B cell (primary cell): ENCODE measurements around the gene SLC30A1. TPM values are rescaled to one million over a fixed set of nuclear protein-coding genes. Genes with fewer than 3 reads are reported as not detected.

Source experiments
- ATAC-seq: fragments of 200-7000 bp; cut with Tn5 transposase; one replicate; pipeline ENCODE4 v1.10.0; 2021; ENCODE audit warnings: low read depth, mild to moderate bottlenecking, moderate number of reproducible peaks, moderate library complexity
- CTCF ChIA-PET: fragments of 350-600 bp; sonication (Branson Sonifier 250); formaldehyde crosslinking; loops from one replicate; lab custom pipeline; 2021; ENCODE audit warnings: antibody characterized with exemption, inconsistent platforms; lab: Charles Lee
- POLR2A ChIA-PET: fragments of 350-600 bp; sonication (Branson Sonifier 250); formaldehyde crosslinking; loops from one replicate; lab custom pipeline; 2021; ENCODE audit warnings: antibody characterized with exemption; lab: Charles Lee
- DNase-seq: peaks from one replicate; pipeline ENCODE4 v3.0.0; 2013
- H2AFZ ChIP-seq: 2 replicates; pipeline ENCODE4 v1.6.1; 2012; ENCODE audit warnings: mild to moderate bottlenecking, low read depth, low read length; ENCODE audit not compliant: insufficient read depth, poor library complexity, severe bottlenecking
- H3K27ac ChIP-seq, 2 donors: 1 replicate in 1 of 2; 2 replicates in 1 of 2; pipeline ENCODE4 v1.5.1; 2012 to 2013; ENCODE audit warnings: low read length in 2 of 2, mild to moderate bottlenecking in 2 of 2, moderate library complexity in 1 of 2
- H3K27me3 ChIP-seq, 4 experiments: fragments of 200-600 bp in 1 of 4; sonication (generic) in 1 of 4; replicated peaks in 1 of 4; 1 replicate in 2 of 4; 2 replicates in 2 of 4; pipeline versions ENCODE4 v1.6.1 to v1.7.0; 2013 to 2016; ENCODE audit warnings: low read length in 3 of 4, mild to moderate bottlenecking in 2 of 4, mixed read lengths in 1 of 4, moderate library complexity in 1 of 4; ENCODE audit not compliant: insufficient read depth in 4 of 4, control insufficient read depth in 3 of 4; ENCODE audit errors: control extremely low read depth in 1 of 4
- H3K36me3 ChIP-seq, 2 experiments: replicated peaks in 1 of 2; 1 replicate in 1 of 2; 2 replicates in 1 of 2; pipeline versions ENCODE4 v1.6.1 to v1.7.1; 2013; ENCODE audit warnings: low read length in 1 of 2; ENCODE audit not compliant: insufficient read depth in 2 of 2, control insufficient read depth in 1 of 2; ENCODE audit errors: control extremely low read depth in 1 of 2, extremely low read depth in 1 of 2
- H3K4me1 ChIP-seq, 2 donors: fragments of 200-600 bp in 1 of 2; sonication (generic) in 1 of 2; 1 replicate in 1 of 2; 2 replicates in 1 of 2; pipeline versions ENCODE4 v1.5.1 to v1.6.1; 2013 to 2017; ENCODE audit warnings: low read length in 2 of 2; ENCODE audit not compliant: control insufficient read depth in 2 of 2, insufficient read depth in 2 of 2
- H3K4me2 ChIP-seq: replicated peaks from 2 replicates; pipeline ENCODE3; 2012; ENCODE audit warnings: mild to moderate bottlenecking, low read depth, low read length; ENCODE audit not compliant: poor library complexity, severe bottlenecking
- H3K4me3 ChIP-seq, 5 experiments: fragments of 200-600 bp in 1 of 5; sonication (generic) in 1 of 5; 1 replicate in 3 of 5; 2 replicates in 2 of 5; pipeline versions ENCODE4 v1.5.1 to v1.7.0; 2011 to 2016; ENCODE audit warnings: low read length in 4 of 5, mild to moderate bottlenecking in 4 of 5, low read depth in 2 of 5, control low read depth in 1 of 5, moderate library complexity in 1 of 5; ENCODE audit not compliant: insufficient read depth in 1 of 5; ENCODE audit errors: control extremely low read depth in 1 of 5, extremely low read depth in 1 of 5
- H3K79me2 ChIP-seq: fragments of 200-600 bp; sonication (generic); one replicate; pipeline ENCODE4 v1.6.0; 2016; ENCODE audit warnings: low read length; ENCODE audit not compliant: control insufficient read depth, insufficient read depth
- H3K9ac ChIP-seq: fragments of 200-600 bp; sonication (generic); 2 replicates; pipeline ENCODE4 v1.6.1; 2017; ENCODE audit warnings: mild to moderate bottlenecking, low read length, moderate library complexity
- H3K9me3 ChIP-seq, 3 donors: one replicate each; pipeline versions ENCODE4 v1.6.1 to v1.7.1; 2013; ENCODE audit warnings: low read length in 2 of 3; ENCODE audit not compliant: control insufficient read depth in 2 of 3, insufficient read depth in 1 of 3; ENCODE audit errors: control extremely low read depth in 1 of 3
- H4K20me1 ChIP-seq: 2 replicates; pipeline ENCODE4 v1.6.0; 2012; ENCODE audit warnings: mild to moderate bottlenecking, low read length; ENCODE audit not compliant: insufficient read depth, control insufficient read depth, poor library complexity, severe bottlenecking
- H3K27ac Mint-ChIP-seq: one replicate; pipeline ENCODE4 v1.8.0; 2021; ENCODE audit warnings: mixed read lengths
- H3K27me3 Mint-ChIP-seq: one replicate; pipeline ENCODE4 v1.8.0; 2021; ENCODE audit warnings: mixed read lengths
- H3K4me1 Mint-ChIP-seq: one replicate; pipeline ENCODE4 v1.8.0; 2021; ENCODE audit warnings: mixed read lengths
- H3K4me3 Mint-ChIP-seq: one replicate; pipeline ENCODE4 v1.8.0; 2021; ENCODE audit warnings: mixed read lengths
- H3K9me3 Mint-ChIP-seq: one replicate; pipeline ENCODE4 v1.8.0; 2022; ENCODE audit warnings: mixed read lengths; ENCODE audit not compliant: insufficient read depth
- EZH2 ChIP-seq: IDR thresholded peaks from 2 replicates; pipeline ENCODE4 v1.6.1; 2012; ENCODE audit warnings: borderline replicate concordance, low read depth, mild to moderate bottlenecking, moderate library complexity, low read length; ENCODE audit not compliant: insufficient read depth, poor library complexity, severe bottlenecking
- WGBS: methylation state at CpG from one replicate; pipeline ENCODE4 v1.1.5; 2013; ENCODE audit warnings: missing lambda C conversion rate; ENCODE audit not compliant: insufficient coverage; 5-methylcytosine and 5-hydroxymethylcytosine counted together
- intact Hi-C: fragments of 100-400 bp; cut with micrococcal nuclease; formaldehyde crosslinking; loops from one replicate; pipeline ENCODE4 v1.10.0; 2022
- polyA plus RNA-seq: library from polyadenylated mRNA; depleted of rRNA; stranded (reverse); fragments of >200 nt; gene quantifications from 2 replicates; pipeline ENCODE4 v1.2.3, GENCODE V29; 2012
- total RNA-seq, 2 donors: library from RNA; stranded (reverse); fragments of 120-200 nt in 1 of 2; gene quantifications; 1 replicate in 1 of 2; 2 replicates in 1 of 2; pipeline versions ENCODE4 v1.2.3 to v1.2.4, GENCODE V29; 2013 to 2022
- TF ChIP-seq, protein P1 (sequence below): fragments of 200-600 bp; IDR thresholded peaks from one replicate; pipeline ENCODE4 v1.8.0; 2022; ENCODE audit warnings: antibody characterized with exemption, mild to moderate bottlenecking

The SLC30A1 gene
- total and polyA plus RNA-seq, 2 donors (not counting 1 experiment from before 2014, with no cell fraction given): 1.7 to 12.2 TPM

- Histone ChIP-seq H3K4me2 (no peak overlapping the region), H3K27me3 (no peaks in the 10 kb centered on the region), H3K4me1 (no peaks in the 10 kb centered on the region), H3K36me3 (no peaks in the 10 kb centered on the region), H2AFZ (no peak overlapping the region), H3K4me3 (no peak overlapping the region), H3K9ac (no peak overlapping the region), H3K9me3 (no peaks in the 10 kb centered on the region), H4K20me1 (no peaks in the 10 kb centered on the region), H3K79me2 (no peaks in the 10 kb centered on the region), H3K27ac (no peak overlapping the region)
- peaks cover 14% of the 10 kb centered on the region for H3K27me3 Mint-ChIP-seq
- CTCF ChIA-PET: interaction anchor here (0.5 to 1.4 kb wide), 18 partner anchors 9 to 1286 kb away, joined by 3 to 11 read pairs (median 4); partner anchors contain the start of gene SLC30A1
- H3K4me3 Mint-ChIP-seq: no peak overlapping the region
- ATAC-seq (peak; percentile 69), DNase-seq (peak; percentile 55)
- no peaks in the 10 kb centered on the region for H3K9me3 Mint-ChIP-seq
- POLR2A ChIA-PET: interaction anchor here (0.6 to 0.7 kb wide), 2 partner anchors 18 to 36 kb away, joined by 3 to 6 read pairs; no protein-coding TSS in a partner anchor
- no peak for TF ChIP-seq EZH2
- TF ChIP-seq, protein P1, sequence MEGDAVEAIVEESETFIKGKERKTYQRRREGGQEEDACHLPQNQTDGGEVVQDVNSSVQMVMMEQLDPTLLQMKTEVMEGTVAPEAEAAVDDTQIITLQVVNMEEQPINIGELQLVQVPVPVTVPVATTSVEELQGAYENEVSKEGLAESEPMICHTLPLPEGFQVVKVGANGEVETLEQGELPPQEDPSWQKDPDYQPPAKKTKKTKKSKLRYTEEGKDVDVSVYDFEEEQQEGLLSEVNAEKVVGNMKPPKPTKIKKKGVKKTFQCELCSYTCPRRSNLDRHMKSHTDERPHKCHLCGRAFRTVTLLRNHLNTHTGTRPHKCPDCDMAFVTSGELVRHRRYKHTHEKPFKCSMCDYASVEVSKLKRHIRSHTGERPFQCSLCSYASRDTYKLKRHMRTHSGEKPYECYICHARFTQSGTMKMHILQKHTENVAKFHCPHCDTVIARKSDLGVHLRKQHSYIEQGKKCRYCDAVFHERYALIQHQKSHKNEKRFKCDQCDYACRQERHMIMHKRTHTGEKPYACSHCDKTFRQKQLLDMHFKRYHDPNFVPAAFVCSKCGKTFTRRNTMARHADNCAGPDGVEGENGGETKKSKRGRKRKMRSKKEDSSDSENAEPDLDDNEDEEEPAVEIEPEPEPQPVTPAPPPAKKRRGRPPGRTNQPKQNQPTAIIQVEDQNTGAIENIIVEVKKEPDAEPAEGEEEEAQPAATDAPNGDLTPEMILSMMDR: peak; percentile 32
- no peaks in the 10 kb centered on the region for H3K4me1 Mint-ChIP-seq
- H3K27ac Mint-ChIP-seq: no peak overlapping the region
- intact Hi-C loops: loop anchor here (1.0 kb wide), 1 partner anchor 48 kb away; no protein-coding TSS in a partner anchor
- WGBS: 43% methylated on average over 1 of the region's 2 CpGs
Measured at GRCh38 chr1:211625040-211625439, 46.1 kb upstream of the SLC30A1 start.

GRCh38 chr1:211623515-211623914, 44.6 kb upstream of the SLC30A1 start:
- ATAC-seq: no peak
- POLR2A ChIA-PET: no interaction called here
- Histone ChIP-seq H3K4me1 (no peaks in the 10 kb centered on the region), H3K36me3 (no peaks in the 10 kb centered on the region), H3K4me2 (no peak overlapping the region), H3K27ac (no peak overlapping the region), H3K4me3 (no peak overlapping the region), H3K79me2 (no peaks in the 10 kb centered on the region), H4K20me1 (no peaks in the 10 kb centered on the region), H3K27me3 (no peaks in the 10 kb centered on the region), H3K9ac (no peak overlapping the region), H2AFZ (no peak overlapping the region), H3K9me3 (no peaks in the 10 kb centered on the region)
- CTCF ChIA-PET: interaction anchor here (1.1 kb wide), 2 partner anchors 17 to 45 kb away, joined by 3 read pairs; partner anchors contain the start of gene SLC30A1
- no CpG with 5 or more reads among the region's 3 CpGs for WGBS
- Mint-ChIP-seq H3K9me3 (no peaks in the 10 kb centered on the region), H3K27me3 (peaks cover 11% of the 10 kb centered on the region), H3K4me3 (no peak overlapping the region), H3K27ac (no peak overlapping the region), H3K4me1 (no peaks in the 10 kb centered on the region)
- no peak for DNase-seq
- intact Hi-C loops: no loop called here
- TF ChIP-seq, protein P1: no peak
- no peak for TF ChIP-seq EZH2
